ENCODE results near the gene ETV2. TPM values are rescaled to one million over a fixed set of nuclear protein-coding genes. Genes with fewer than 3 reads are reported as not detected.

Gene ETV2
- total RNA-seq, 1 donor from 2014 or later = 0.33 TPM

- no peak for TF ChIP-seq CTCF (IDR thresholded peaks at IDR 0.05; ENCODE audit: borderline replicate concordance)
- no peaks in the 10 kb centered on the region for H3K4me1 ChIP-seq
- DNase-seq = no peak
- peaks cover 64% of the 10 kb centered on the region for H3K36me3 ChIP-seq
- intact Hi-C loops (cut with micrococcal nuclease) = no loop called here
- no peaks in the 10 kb centered on the region for H3K27me3 ChIP-seq (ENCODE audit: low read depth)
- no peak overlapping the region for H3K4me3 ChIP-seq
- no peaks in the 10 kb centered on the region for H3K9me3 ChIP-seq (replicated peaks)
- no peak overlapping the region for H3K27ac ChIP-seq (replicated peaks)
These were observed 4.4 kb upstream of the ETV2 start for GRCh38 chr19:35637165-35637564.

- H3K27ac ChIP-seq (replicated peaks) = no peak overlapping the region
- intact Hi-C loops (cut with micrococcal nuclease) = no loop called here
- TF ChIP-seq CTCF (IDR thresholded peaks at IDR 0.05; ENCODE audit: borderline replicate concordance) = no peak
- H3K9me3 ChIP-seq (replicated peaks) = no peaks in the 10 kb centered on the region
- H3K27me3 ChIP-seq (ENCODE audit: low read depth) = no peaks in the 10 kb centered on the region
- peaks cover 18% of the 10 kb centered on the region for H3K4me1 ChIP-seq
- no peak for DNase-seq
- H3K36me3 ChIP-seq = peaks cover 42% of the 10 kb centered on the region
- no peak overlapping the region for H3K4me3 ChIP-seq
These were observed 2.3 kb upstream of the ETV2 start for GRCh38 chr19:35639321-35639639.

GRCh38 chr19:35639863-35640262, 1.7 kb upstream of the ETV2 start:
- no peak for TF ChIP-seq CTCF (IDR thresholded peaks at IDR 0.05; ENCODE audit: borderline replicate concordance)
- Histone ChIP-seq H3K4me1 (peaks cover 21% of the 10 kb centered on the region), H3K4me3 (no peak overlapping the region), H3K27ac (replicated peaks) (no peak overlapping the region), H3K27me3 (ENCODE audit: low read depth) (no peaks in the 10 kb centered on the region), H3K9me3 (replicated peaks) (no peaks in the 10 kb centered on the region), H3K36me3 (peaks cover 37% of the 10 kb centered on the region)
- intact Hi-C loops (cut with micrococcal nuclease) = no loop called here
- no peak for DNase-seq

- DNase-seq = no peak
- intact Hi-C loops (cut with micrococcal nuclease) = no loop called here
- no peaks in the 10 kb centered on the region for H3K27me3 ChIP-seq (ENCODE audit: low read depth)
- no peak for TF ChIP-seq CTCF (IDR thresholded peaks at IDR 0.05; ENCODE audit: borderline replicate concordance)
- H3K27ac ChIP-seq (replicated peaks) = no peak overlapping the region
- H3K36me3 ChIP-seq = peaks cover 12% of the 10 kb centered on the region
- H3K4me3 ChIP-seq = no peak overlapping the region
- no peaks in the 10 kb centered on the region for H3K9me3 ChIP-seq (replicated peaks)
- peaks cover 30% of the 10 kb centered on the region for H3K4me1 ChIP-seq
These were observed 767 bp downstream of the ETV2 start for GRCh38 chr19:35642312-35642711.

GRCh38 chr19:35642798-35643254, 1.3 kb downstream of the ETV2 start:
- peak overlapping the region; percentile 79 for H3K4me3 ChIP-seq
- H3K9me3 ChIP-seq (replicated peaks) = no peaks in the 10 kb centered on the region
- H3K4me1 ChIP-seq = peaks cover 35% of the 10 kb centered on the region
- H3K36me3 ChIP-seq = peaks cover 7% of the 10 kb centered on the region
- intact Hi-C loops (cut with micrococcal nuclease) = no loop called here
- H3K27ac ChIP-seq (replicated peaks) = peak overlapping the region; percentile 89
- DNase-seq = no peak
- no peaks in the 10 kb centered on the region for H3K27me3 ChIP-seq (ENCODE audit: low read depth)
- TF ChIP-seq CTCF (IDR thresholded peaks at IDR 0.05; ENCODE audit: borderline replicate concordance) = no peak

Measured in left ventricle myocardium inferior (tissue), 1 donor.